Middle frontal gyrus (tissue), 1 donor: ENCODE measurements around the gene PLN.

ENCODE experiments used
- DNase-seq: peaks from one replicate; pipeline ENCODE4 v3.0.0-alpha.2; 2015; ENCODE audit warnings: low spot score; ENCODE audit errors: extremely low spot score

The PLN gene

DNA sequence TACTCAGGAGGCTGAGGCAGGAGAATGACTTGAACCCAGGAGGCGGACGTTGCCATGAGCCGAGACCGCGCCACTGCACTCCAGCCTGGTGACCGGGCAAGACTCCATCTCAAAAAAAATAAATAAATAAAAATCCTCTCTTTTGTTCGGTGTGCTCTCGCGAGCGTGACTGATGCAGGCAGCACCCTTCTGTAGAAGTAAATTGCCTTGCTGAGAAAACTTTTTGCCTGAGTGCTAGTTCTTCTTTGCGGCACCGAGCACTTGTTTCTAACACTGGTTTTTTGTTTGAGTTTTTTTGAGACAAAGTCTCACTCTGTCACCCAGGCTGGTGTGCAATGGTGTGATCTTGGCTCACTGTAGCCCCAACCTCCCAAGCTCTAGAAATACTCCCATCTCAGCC, 30.5 kb downstream of the PLN start:
- no peak for DNase-seq

DNA sequence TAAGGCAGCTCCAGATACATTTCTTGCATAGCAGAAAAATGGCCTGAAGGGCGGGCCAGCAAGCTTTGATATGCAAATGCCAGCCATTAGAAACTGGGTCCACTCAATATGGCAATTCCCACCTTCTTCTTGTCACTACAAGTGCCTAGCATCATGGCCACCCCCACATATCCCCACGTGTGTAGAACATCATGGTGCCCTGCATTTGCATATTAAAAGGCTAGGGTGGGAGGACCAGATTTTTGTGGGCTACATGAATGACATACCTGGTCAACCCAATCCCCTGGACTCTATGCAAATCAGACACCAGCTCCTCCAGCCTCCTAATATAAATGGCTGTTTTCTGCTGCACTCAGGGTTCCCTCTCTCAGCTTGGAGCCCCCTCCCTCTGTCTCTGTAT, 31.7 kb downstream of the PLN start:
- no peak for DNase-seq

DNA sequence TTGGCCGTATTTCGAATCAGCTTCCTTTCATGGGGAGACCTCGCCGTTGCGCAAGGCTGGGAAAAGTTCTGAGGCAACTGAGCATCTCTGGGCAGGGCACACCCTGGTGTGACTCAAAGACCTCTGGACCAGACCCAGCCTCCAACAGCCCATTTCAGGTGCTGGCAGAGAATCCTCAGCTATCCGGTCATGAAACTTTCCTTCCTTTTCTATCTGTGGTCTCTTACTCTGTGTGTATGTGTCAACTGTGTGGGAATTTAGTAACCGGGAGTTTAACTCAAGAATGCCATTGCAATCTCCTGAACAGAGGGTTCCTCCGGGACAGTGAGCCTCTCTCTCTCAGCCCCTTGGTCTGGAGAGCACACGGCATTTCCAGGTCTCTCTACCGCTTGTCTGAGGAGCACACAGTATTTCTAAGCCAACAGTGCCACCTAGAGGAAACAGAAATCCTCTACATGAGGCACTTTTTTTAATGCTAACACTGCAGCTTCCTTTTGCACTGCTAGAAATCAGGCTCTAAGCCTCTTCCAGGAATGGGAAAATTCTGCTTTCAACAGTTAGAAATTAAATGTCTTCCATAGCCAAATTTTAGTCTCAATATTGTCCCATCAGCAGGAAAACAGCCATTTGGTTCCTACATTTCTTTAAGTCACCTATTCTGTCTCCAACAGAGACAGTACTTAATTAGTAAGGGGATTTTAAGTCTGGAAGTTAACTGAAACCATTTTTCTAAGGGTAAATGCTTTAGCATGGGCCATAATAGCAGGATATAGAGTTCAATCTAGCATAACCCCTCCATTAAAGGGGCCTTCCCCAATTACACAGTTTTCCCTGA, 32.7 kb downstream of the PLN start:
- DNase-seq: peak; percentile 64

DNA sequence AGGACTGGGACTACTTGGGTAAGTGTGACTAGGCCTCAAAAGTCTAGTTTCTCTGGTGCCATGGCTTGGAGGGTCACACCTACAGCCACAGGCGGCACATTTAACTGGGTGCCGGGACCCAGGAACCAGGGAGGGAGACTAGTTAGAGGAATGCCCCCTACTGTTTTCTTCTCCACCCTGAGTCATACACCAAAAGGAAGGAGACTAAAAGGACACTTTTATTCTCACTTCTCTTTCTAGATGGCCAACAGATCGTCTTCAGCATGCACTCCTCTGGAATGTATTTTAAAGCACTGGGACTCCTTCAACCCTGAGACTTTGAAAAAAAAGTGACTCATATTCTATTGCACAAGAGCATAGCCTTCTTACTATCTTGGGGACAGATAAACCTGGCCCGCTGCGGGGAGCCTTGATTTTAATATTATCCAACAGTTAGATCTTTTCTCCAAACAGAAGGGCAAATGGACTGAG, 33.4 kb downstream of the PLN start:
- no peak for DNase-seq

DNA sequence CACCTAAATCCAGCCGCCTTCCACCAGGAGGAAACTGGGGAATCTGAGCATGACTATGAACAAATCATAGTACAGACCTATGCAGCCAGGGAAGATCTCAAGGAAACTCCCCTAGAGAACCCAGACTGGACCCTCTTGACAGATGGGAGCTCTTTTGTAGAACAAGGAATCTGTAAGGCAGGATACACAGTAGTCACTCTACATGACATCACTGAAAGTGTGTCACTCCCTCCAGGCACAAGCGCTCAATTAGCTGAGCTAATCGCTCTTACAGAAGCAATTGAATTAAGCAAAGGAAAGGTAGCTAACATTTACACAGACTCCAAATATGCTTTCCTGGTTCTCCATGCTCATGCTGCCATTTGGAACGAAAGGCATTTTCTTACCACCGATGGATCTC, 36.8 kb downstream of the PLN start:
- DNase-seq: no peak

DNA sequence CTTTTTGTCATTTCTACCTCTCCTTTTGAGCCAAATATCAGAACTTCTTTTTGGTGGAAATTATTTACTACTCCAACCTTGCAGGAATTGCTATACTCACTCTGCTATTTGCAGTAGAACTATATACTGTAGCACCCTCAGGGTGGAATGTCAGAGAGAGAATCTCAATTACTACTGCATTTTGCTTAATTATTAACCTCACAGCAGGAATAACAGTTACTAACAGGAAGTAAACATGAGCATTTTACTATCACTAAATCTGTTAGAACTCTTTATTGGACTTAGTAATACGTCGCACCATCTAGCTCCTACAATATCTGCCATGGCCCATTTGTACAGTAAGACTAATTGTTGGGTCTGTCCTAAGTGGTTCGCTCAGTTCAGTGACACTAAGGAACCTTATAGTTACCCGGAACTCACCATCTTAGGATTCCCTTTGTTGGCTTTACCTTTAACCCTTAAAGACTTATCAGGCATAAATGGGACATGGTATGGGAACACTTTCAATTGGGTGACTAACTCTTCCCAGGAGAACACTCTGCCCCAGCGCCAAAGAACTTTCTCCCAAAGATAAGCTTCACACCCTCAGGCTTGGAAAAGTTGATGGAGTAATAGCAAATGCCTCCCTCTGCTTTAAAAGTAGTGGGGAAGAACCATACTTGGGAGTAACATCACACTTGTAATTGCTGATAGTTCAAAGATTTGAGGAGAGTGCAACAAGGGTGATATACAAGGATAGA, 38.8 kb downstream of the PLN start:
- DNase-seq: no peak

DNA sequence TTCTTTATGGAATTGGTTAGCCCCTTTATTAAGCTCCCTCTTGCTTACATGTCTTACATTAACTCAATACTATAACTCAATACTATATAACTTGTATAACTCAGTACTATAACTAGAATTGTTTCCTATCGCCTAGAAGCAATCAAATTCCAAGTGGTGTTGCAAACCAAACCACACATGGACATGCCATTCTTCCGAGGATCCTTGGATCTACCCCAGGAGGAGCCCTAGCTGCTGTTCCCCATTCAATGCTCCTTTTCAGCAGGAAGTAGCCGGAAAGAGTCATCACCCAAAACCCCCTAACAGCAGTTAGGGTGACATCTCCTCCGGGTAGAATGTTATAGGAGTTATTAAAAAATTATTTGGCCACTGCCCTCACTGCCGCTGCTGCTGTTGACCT, 40.5 kb downstream of the PLN start:
- DNase-seq: no peak

DNA sequence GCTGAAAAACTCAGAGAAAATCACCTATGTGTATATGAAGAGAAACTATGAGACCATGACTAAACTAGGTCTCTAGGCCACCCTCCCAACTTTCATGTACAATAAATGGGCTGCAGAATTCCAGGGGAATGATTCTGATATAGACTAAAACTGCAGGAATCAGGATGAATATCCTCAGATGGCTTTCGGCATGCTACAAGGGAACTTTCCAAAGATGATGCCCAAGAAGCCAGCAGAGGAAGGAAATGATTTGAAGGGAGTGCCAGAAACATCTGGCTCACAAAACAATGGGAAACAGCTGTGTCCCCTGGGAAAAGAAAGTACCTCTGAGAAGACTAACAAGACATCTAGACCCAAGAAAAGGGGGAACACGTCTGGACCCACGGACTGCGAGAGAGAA, 41.1 kb downstream of the PLN start:
- no peak for DNase-seq

DNA sequence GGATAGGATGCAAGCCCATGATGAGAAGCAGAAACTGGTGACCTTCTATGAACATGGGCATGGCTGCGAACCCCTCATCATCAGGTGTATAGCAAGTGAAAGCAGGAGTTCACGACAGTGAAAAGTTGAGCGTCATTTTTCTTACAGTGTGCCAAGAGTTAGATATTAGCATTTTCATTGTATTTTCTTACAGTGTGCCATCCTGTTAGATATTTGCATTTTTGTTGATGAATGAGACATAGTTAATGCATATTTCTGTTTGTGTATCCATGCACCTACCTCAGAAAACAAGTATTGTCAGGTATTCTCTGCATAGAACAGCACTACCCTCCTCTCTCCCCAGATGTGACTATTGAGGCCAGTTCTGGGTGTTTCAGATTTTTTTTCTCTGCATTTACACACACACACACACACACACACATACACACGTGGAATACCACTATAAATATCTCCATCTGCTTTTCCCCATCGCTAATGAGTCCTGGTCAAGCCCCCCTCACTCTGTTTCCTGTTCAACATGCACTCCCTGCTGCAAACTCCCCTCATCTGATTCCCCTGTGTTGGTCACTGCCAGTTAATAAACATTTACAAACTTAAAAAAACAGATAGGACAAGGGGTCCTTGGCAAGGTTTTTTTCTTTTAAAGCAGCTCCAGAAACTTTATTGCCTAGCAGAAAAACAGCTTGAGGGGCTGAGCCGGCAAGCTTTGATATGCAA, 41.7 kb downstream of the PLN start:
- no peak for DNase-seq

DNA sequence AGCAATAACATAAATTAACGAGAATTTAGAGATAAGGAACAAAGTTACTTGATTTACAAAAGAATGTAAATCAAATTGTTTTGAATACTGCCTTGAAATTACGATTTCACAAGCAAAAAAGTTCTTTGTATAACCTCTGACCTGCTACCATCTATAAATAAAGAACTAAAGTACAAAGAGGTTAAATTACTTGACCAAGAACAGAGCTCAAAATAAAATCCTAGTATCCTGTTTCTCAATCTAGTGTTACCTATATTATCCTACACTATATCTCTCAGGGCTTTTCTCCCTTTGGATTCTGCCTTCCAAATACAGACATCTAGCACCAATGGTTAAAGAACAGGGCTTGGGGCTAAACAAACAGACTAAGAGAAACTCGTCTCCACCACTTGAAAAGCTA, 43.8 kb downstream of the PLN start:
- no peak for DNase-seq

DNA sequence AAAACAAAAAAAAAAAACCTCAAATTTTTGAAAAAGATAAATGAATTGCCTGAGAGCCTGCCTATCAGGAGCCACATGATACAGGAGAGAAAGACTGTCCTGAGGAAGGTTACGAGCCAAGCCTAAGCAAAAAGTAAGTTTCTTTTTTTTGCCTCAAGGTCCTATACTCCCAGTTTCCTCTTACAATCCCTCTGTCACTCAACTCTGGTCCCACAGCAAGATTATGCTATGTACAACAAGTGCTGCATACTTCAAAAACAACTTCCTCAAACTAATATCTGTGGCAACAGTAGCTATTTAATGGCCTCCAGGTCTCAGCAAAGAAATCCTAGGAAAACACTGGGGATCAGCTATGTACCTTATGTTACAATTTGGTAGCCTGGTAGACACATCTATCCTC, 46.8 kb downstream of the PLN start:
- no peak for DNase-seq

DNA sequence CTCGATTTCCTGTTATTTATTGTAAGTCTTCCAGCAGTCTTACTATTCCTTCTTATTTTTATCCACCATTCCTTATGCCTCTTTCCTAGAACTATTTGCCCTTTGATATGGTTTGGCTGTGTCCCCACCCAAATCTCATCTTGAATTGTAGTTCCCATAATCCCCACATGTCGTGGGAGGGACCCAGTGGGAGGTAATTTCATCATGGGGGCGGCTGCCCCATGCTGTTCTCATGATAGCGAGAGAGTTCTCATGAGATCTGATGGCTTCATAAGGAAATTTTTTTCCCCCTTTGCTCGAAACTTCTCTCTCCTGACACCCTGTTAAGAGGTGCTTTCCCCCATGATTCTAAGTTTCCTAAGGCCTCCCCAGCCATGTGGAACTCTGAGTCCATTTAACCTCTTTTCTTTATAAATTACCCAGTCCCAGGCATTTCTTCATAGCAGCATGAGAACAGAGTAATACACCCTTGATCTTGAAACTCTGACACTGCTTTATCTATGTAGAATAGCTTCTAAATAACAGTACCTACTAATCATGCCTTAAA, 48.8 kb downstream of the PLN start:
- no peak for DNase-seq

DNA sequence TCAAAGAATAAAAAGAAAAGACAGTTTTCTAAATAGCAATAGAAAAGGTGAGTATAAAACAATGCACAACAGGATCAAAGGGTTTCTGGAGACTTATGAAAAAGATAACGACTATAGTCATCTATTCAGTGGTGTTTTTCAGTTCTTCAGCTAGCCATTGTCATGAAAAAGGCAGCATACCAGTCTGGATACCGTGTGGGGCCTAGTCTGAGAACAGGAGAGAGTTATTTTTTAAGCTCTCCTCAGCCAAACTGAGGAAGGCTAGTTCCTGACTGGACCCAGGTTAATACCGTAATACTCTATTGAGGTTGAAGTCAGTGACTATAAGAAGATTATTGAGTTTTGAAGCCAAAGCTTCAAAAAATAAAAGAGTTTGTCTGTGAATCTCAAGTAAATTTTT, 49.5 kb downstream of the PLN start:
- no peak for DNase-seq

DNA sequence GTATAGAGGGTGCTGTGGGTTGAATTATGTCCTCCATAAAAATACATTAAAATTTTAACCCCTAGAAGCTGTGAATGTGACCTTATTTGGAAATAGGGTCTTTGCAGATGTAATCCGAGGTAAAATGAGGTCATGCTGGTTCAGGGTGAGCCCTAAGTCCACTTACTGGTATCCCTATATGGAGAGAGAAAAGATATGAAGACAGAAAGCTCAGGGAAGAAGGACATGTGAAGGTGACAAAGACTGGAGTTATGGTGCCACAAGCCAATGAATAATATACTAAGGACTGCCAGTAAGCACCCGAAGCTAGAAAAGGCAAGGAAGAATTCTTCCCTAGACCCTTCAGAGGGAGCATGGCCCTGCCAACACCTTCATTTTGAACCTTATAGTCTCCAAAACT, 50.2 kb downstream of the PLN start:
- DNase-seq: no peak

DNA sequence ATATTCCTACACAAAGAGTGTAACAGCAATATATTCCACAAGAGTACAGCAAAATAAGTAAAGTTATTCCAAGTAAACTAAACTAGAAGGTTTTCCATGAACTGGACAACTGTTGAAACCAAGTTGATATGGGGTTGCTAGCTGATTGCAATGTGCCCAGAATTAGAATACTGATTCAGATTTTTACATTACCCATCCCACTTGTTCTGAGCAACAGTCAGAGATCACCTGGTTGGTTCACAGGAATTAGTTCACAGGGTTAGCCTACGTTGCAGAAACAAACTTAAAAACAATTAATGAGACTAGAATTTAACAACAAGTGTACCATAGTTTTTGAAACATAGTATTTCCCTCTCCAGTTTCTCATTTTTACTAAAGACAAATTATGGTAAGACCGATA, 54.2 kb downstream of the PLN start:
- no peak for DNase-seq

DNA sequence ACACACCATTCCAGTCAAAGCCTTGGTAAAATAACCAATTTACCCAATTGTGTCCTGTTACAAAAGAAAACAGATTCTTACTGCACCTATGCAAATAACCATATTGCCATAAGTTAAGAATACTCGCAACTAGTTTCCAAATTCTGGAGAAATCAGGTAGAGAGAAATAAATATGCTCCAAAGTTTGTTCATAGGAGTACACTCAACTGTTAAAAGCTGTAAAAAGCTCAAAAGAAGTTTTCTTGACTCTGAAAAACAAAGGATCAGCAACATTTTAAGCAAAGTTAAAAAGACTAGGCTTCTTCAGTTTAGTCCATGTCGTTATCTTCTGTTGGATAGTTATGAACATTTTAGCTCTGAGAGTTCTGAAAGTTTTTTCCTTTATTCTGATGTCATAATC, 55.3 kb downstream of the PLN start:
- no peak for DNase-seq

DNA sequence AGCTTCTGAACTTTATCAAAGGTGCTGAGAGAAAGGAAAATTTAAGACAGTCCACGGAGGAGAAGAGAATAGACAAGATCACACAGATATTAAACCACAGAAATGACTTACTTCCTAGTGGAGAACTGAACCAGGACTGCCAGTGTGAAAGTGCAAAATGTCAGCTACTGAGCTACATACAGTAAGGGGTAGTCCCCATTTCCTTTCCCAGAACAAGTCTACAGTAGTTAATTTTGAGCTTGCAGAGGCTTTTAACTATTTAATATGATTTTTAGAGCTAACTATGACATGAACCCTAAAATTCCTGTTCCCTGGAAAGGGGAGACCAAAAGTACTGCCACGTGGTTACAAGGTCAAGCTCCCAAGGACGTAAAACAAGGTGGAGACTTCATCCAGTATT, 58.2 kb downstream of the PLN start:
- no peak for DNase-seq

DNA sequence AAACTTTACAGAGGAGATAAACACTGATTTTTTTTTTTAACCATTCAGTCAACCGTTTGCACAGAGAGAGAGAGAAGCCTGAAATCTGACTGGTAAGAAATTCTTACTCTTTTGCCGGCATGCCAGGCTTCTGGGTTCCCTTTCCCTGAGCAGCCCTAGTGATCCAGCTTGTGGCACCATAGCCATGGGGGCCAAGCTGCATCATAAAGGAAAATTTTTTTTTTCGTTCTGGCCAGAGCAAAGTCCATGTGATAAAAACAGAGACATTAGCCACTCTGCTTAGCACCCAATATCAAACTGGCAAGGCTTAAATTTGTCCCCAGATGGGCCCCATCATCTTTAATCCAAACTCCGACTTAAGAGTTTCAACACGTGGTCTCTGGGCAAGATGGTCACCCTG, 58.8 kb downstream of the PLN start:
- no peak for DNase-seq
